ENCODE data around the gene TBC1D3B.
"Not testable (repeated sequence)": the region's sequence is repeated elsewhere in the genome, so short reads cannot be mapped to it uniquely, and the experiment has no call there.

Gene TBC1D3B

DNA sequence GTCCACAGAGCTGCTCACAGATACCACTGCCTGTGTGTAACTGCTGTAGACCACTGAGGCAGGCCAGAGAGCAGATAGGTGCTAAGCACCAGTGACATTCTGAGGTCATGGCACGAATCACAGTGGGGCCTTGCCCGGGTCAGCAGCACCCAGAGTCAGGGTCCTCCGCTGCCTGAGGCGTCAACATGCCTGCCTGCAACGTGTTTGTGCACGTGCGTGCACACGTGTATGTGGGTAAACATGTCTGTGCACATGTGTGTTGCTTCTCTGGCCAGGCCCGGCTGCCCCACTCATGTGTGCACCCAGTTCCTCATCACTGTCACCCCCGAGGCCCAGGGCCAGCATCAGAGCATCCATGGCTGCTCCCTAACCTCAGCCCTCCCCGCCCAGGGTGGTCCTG lies at the start of gene TBC1D3B:
TBC1D3B (minus strand) TSS at position 101 of the 400 bp plus-strand sequence. CDS start 1,586 bp downstream, outside the sequence.
- FAIRE-seq = not testable (repeated sequence)

DNA sequence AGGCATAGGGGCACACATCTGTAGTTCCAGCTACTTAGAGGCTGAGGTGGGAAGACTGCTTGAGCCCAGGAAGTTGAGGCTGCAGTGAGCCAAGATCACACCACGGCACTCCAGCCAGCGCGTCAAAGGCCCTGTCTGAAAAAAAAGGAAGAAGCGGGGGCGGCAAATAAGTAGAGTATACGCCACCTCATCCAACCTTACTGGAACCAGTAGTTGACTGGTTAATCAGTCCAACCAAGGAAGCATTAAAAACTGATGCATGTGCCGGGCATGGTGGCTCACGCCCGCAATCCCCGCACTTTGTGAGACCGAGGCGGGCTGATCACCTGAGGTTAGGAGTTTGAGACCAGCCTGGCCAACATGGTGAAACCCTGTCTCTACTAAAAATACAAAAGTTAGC lies 46.5 kb upstream of the TBC1D3B start:
- not testable (repeated sequence) for FAIRE-seq

DNA sequence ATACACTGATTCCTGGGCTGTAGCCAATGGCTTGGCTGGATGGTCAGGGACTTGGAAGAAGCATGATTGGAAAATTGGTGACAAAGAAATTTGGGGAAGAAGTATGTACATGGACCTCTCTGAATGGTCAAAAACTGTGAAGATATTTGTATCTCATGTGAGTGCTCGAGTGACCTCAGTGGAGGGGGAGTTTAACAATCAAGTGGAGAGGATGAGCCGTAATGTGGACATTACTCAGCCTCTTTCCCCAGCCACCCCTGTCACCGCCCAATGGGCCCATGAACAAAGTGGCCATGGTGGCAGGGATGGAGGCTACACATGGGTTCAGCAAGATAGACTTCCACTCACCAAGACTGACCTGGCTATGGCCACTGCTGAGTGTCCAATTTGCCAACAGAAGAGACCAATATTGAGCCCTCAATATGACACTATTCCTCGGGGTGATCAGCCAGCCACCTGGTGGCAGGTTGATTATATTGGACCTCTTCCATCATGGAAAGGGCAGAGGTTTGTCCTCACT lies 45.2 kb upstream of the TBC1D3B start:
- not testable (repeated sequence) for FAIRE-seq

DNA sequence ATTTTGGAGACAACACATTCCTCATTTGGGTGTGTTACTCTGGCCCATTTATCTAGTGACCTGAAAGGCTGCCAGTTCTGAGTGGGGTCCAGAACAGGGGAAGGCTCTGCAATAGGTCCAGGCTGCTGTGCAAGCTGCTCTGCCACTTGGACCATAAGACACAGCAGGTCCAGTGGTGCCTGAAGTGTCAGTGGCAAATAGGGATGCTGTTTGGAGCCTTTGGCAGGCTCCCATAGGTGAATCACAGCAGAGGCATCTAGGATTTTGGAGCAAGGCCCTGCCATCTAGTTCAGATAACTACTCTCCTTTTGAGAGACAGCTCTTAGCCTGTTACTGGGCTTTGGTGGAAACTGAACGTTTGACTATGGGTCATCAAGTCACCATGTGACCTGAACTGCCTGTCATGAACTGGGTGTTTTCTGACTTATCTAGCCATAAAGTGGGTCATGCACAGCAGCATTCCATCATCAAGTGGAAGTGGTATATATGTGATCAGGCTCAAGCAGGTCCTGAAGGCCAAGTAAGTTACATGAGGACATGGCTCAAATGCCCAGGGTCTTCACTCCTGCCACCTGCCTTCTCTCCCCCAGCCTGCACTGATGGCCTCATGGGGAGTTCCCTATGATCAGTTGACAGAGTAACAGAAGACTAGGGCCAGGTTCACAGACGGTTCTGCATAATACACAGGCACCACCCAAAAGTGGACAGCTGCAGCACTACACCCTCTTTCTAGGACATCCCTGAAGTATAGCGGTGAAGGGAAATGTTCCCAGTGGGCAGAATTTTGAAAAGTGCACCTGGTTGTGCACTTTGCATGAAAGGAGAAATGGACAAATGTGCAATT lies 44.5 kb upstream of the TBC1D3B start:
- FAIRE-seq = not testable (repeated sequence)

DNA sequence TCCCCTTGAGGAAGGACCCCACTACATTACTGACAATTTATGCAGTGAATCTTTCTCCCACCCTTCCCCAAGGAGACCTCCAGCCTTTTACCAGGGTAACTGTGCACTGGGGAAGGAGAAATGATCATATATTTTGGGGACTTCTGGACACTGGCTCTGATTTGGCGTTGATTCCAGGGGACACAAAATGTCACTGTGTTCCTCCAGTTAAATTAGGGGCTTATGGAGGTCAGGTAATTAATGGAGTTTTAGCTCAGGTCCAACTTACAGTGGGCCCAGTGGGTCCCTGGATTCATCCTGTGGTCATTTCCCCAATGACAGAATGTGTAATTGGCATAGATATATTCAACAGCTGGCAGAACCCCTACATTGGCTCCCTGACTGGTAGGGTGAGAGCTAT lies 43.1 kb upstream of the TBC1D3B start:
- FAIRE-seq = not testable (repeated sequence)

DNA sequence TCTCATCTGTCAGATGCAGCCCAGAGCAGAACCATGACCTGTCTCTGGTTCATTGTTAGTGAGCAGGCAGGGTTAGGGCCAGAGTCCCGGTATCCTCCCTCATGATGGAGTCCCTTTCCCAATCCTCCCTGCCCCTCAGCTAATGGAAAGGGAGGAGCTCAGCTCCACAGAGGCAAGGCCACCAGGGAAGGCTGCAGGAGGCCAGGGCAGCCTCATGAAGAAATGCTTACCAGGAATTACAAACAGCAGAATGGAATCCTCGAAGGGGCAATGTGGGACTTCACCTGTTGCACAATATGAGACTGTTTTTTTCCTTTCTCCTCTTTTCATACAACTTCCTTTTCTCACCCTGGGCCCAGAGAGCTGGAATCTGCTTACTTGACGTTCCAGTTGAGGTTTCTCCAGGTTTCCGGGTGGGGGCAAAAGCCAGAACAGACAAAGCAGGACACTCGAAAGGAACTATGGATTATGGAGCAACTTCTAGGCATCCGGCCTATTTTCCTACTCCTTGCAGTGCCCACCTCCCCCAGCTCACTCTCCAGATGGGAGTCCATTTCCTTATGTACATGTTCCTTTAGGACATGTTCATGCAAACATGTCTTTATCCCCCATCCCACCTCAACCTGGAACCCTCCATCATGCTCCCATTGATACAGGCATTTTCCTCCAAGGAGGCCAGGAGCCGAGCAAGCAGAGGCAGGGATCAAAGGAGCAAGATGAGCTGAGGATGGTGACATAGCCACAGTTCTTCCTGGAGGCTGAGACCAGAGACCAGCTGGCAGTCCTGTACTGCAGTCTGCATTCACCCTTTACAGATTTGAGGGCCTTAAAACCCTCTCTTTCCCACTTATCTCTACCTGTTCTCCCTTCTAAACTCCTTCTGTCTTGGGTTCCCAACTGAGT lies 39.2 kb upstream of the TBC1D3B start:
- not testable (repeated sequence) for FAIRE-seq

DNA sequence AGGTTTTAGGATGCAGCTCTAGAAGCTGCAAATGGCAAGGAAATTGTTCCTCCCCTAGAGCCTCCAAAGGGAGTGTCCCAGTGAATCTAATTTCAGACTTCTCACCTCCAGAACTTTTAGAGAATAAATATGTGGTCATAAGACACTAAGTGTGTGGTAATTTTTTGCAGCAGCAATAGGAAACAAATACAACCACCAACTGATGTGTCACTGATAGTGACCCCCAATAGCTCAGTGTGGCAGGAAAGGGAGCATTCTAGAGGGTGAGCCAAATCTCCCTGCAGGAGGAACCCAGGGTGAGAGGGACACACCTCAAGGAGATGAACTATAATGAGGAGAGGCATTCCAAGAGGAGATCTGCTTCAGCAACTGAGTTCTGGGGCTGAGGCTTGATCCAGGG lies 38.5 kb upstream of the TBC1D3B start:
- FAIRE-seq = no peak

DNA sequence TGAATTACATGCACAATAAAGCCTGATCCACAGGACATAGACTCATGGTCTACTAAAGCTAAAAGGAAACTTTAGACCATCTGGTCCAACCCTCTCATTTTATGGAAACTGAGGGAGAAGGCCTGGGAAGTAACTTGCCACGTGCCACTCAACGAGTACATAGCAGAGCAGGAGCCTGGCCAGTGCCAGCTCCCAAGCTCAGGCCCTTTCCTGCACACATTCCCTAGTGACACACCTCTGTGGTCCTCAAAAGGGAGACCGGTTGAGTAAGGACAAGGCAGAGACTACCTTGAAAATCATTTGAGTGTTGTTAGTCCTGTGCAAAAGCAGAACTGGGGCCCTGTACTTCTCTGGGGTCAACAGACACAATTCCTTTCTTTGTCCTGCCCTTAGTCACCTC lies 37.3 kb upstream of the TBC1D3B start:
- FAIRE-seq = no peak

DNA sequence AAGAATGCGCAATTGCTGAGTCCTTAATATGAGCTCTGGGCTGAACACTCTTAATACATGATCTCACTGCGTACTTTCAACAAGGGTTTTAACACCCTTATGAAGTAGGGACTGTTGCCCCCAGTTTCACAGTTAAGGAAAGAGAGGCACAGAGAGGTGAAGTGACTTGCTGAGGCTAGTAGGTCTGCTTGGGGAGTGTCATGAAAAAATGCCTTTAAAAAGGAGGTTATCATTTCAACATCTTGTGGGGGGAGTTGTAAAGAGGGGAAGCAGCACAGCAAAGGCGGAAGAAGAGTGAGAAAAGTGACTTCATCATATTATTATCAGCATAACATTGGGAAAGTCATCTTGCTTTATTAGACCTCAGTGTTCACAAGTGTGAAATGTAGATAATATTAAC lies 36.5 kb upstream of the TBC1D3B start:
- no peak for FAIRE-seq

DNA sequence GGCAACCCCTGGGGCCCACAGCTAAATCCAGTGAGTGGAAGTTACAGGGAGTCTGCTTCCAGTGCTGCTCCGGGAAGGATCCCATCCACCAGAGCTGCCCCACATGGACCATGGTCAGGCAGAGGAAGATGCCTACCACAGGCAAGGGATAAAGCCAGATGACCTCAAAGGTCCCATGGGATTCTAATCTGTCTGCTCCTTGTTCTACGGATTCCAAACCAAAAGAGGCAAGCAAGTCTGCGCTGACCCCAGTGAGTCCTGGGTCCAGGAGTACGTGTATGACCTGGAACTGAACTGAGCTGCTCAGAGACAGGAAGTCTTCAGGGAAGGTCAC lies 35.8 kb upstream of the TBC1D3B start:
- no peak for FAIRE-seq

DNA sequence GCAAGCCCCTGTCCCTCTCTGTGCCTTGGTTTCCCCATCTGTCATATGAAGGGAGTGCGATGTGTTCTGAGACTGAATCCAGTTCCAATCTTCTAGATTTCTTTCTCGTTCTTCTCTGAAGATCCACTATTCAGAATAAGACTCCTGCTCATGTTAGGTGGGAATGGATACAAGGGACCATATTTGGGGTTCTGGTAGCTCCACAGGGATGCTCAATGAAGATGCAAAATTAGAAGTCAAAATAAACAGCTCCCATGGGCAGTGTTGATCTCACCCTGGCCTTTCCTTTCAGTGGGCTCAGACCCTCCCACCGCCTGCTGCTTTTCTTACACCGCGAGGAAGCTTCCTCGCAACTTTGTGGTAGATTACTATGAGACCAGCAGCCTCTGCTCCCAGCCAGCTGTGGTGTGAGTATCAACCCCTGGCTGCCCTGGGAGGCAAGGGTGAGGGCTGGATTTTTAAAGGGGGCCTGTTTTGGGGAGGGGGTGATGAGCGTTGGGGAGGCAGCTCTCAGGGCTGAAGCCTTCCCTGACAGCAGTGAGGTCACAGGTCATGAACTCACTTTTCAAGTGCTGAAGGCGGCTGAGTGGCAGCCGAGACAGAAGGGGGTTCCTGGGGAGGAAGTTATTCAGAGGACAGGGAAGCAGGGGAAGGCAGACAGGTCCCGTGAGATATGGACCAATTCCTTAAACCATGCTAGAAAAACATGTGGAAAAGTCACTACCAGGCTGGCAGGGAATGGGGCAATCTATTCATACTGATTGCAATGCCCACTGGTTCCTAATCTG lies 35.2 kb upstream of the TBC1D3B start:
- FAIRE-seq = not testable (repeated sequence)

DNA sequence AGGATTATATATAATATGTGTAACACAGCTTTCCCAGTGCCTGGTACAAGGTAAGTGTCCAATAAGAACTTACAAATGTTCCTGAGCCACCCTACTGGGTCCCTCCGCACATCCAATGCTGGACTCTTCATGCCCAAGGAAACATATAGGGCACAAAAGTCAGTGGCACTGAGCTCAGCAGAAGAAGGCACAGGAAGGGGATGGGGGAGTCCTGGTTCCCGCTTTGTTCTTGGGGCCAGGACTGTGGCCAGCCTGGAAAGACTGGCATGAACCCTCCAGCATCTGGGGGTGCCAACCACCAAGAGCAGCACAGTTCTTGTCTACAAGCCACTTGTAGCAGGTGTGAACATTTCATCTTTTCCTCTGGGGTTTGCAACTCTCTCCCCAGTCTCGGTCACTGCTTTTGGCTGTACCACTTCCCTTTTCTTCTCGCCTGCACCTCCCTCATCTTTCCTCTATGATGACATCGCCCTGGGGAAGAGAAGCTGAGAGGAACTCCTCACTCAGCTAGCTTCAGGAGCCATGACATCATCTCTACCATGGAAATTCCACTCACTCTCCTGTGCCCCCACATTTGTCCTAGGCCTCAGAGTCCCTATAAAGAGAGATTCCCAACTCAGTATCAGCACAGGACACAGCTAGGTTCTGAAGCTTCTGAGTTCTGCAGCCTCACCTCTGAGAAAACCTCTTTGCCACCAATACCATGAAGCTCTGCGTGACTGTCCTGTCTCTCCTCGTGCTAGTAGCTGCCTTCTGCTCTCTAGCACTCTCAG lies 34.2 kb upstream of the TBC1D3B start, which contains the start of gene CCL4L2:
CCL4L2 (plus strand) TSS at position 625 of the 773 bp plus-strand sequence.
- FAIRE-seq = not testable (repeated sequence)

DNA sequence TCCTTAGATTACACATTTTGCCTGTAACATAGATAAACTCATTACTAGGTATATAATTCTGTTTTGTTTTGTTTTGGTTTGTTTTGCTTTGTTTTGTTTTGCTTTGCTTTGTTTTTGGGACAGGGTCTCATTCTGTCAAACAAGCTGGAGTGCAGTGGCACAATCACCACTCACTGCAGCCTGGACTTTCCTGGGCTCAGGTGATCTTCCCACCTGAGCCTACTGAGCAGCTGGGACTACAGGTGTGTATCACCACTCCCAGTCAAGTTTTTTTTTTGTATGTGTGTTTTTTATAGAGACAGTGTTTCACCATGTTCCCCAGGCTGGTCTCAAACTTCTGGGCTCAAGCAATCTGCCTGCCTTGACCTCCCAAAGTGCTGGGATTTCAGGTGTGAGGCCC lies 33.1 kb upstream of the TBC1D3B start:
- no peak for FAIRE-seq

DNA sequence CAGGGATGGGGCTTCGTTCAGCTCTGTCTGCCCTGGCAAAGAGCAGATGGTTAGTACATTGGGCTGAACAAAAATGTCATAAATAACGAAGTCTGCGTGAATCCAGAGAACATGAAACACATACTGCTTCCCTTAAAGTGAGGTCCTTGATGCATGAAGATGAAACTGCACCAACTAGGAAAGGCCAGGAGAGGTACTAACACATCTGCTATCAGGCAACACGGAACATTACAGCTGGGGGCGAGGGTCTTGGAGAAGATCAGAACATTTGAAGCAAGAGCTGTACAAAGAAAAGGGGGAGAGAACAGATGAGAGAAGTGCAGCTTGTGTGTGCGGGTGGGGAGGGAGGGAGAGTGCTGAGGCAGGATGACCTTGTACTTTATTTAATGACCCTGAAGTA lies 30.9 kb upstream of the TBC1D3B start:
- not testable (repeated sequence) for FAIRE-seq

DNA sequence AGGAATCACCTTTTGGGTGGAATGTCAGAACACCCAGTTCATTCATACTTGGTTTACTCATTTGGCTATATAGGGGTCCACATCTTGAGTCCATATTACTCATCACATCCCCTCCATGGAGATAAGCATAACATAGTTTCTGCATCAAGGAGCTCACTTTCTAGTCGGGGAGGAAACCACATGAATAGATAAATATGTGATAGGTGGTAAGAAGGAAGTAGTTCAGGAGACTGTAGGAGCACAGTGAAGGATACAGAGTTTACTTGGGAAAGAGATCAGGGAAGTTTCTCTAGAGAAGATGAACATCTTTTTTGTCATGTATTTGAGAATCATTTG lies 30.0 kb upstream of the TBC1D3B start:
- FAIRE-seq = not testable (repeated sequence)

DNA sequence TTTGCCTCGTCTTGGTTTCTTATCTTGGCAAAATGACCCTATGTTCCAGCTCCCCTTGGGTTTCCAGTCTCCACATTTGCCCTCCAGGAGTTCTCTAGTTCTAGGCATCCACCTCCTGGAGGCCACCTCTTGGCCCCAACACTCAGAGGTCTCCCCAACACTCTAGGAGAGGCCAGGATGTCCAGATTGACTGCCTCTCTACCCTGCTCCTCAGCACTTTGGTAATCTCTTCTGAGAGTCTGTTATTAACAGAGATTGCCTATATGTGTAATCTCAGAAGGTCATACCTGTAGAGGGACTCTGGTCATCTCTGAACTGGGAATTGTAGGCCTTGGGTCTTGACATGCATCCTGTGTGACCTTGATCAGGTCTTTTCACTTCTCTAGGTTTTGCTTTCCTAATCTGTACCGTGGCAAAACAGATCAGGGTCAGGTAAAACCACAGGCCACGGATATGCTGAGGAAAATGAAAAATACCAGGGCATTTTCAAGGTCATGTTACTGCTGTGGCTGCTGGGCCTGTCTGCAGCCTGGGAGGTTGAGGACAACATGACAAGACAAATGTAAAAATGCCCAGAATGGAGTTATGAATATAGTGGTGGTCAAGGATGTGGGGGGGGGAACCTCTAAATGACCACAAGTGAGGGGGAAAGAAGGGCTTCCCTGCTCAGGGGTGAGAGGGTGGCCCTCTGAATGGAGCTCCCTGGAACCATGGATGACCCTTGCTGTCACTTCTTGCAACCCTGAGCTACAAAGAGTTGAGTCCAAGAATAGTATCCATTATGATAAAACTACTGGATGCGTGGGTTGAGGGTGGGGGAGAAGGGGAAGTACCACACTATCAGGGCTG lies 29.4 kb upstream of the TBC1D3B start:
- no peak for FAIRE-seq

DNA sequence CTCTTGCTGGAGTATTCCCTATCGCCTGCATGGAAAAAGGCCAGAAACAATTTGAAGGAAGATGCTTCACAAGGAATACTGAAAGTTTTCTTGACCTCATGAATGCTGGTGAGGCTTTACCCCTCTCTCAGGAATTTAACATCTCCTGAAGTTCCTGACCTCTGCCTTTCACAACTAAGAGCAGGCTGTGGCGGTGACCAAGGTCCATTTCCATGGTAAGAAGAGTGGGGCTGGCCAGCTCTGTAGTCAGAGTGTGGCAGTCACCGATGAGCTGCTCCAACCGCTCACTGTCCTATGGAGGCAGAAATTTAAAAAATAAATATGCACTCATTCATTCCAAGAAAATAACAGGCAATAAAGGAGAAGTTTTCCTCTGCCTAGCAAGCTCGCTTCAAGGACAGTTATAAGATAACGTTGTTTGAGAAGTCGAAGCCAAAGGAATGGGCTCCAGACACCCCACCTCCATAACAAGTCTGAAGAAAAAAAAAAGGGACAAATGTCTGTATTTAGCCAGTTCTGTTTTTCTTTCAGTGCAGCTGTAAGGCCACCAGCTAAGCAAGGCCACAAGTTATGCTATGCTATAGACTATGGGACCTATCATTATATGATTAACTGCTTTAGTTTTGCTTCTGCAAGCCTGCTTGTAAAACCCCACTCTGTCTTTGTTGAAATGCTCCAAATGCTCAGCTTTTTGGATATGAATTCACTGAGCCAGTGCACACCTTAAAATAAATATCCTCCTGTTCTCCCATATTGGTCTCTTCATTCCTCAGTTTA lies 28.5 kb upstream of the TBC1D3B start:
- FAIRE-seq = no peak

DNA sequence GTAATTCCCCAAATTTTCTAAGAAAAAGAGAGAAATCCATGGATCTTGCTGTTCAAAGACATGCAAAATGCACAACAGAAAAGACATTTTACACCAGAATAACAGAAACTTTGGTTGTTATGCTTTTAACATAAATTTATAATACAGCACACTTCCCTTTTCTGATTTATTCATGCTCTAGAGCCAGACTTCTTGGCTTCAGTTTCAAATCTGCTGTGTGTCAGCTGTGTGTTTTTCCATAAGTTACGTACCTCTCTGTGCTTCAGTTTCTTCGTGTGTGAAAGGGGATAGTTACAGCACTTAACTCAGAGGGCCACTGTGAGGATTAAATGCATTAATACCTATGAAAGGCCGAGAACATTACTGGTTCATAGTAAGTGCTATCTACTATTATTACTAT lies 26.9 kb upstream of the TBC1D3B start:
- no peak for FAIRE-seq

DNA sequence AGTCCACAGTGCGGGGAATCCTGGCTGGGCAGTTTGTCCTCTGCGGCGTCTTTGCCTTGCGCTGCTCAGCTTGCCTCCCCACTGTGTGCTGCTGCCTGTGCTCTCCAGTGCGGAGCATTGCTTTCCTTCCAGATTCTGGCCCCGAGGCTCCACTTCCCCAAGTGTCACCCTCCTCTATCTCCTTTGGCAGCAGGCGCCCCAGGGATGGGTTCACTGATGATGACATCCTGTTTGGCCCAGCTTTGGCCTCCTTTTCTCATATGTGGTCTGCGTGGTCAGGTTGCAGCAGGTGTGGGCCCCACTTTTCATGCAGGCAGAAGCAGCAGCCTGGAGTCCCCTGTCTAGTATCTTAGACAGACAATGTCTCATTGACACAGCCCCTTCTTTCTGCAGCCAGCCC lies 25.1 kb upstream of the TBC1D3B start:
- not testable (repeated sequence) for FAIRE-seq

DNA sequence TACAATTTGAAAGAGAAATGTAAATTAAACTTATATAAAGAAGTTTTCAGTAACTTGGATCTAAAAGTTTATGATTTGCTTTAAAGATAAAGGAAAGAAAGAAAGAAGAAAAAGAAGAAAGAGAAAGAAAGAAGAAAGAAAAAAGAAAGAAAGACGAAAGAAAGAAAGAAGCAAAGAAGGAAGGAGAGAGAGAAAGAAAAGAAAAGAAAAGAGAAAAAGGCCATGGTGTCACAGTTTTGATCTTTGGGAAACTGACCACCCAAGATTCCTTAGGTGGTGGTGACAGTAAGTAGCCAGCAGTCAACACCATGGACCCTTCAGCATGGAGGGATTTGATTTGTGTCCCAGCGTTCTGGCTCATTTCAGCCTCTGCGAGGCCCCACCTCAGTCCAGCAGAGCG lies 24.7 kb upstream of the TBC1D3B start:
- FAIRE-seq = not testable (repeated sequence)

All from TTC549 (cell line).